K562 (cell line): ENCODE data around the gene OR7G1. TPM values are rescaled to one million over a fixed set of nuclear protein-coding genes. Genes with fewer than 3 reads are reported as not detected.

Experiments
- ATAC-seq: fragments of 200-7000 bp; cut with Tn5 transposase; 3 replicates; pipeline ENCODE4 v1.9.1; 2020; ENCODE audit warnings: moderate library complexity
- BruUV-seq: library from RNA; stranded (reverse); fragments of 400-500 nt; replicated peaks from 2 replicates; lab custom pipeline; 2021; lab: Mats Ljungman, UMichigan
- CTCF ChIA-PET: fragments of 300-600 bp; formaldehyde crosslinking; extraction: SDS; loops from one replicate; lab custom pipeline; 2021; ENCODE audit warnings: low intra/inter-chr PET ratio; lab: Yijun Ruan, JAX
- POLR2A ChIA-PET: fragments of 300-600, 350-650 bp; sonication (Branson Sonifier 250); formaldehyde crosslinking; extraction: SDS; loops from one replicate; lab custom pipeline; 2021; ENCODE audit warnings: antibody characterized with exemption, inconsistent platforms; lab: Yijun Ruan, JAX
- DNase-seq, 4 experiments: peaks; one replicate each; pipeline versions ENCODE4 v3.0.0 to v3.0.0-alpha.2; 2011 to 2018; ENCODE audit warnings: low spot score in 3 of 4, mixed read lengths in 3 of 4; ENCODE audit errors: extremely low read depth in 1 of 4
- FAIRE-seq: peaks from 2 replicates; lab custom pipeline; 2011; peaks lifted over from hg19 to GRCh38; lab: Jason Lieb, UNC
- H2AFZ ChIP-seq: 2 replicates; pipeline ENCODE4 v1.6.0; 2011; ENCODE audit warnings: low read depth, low read length, control low read depth, inconsistent platforms
- H3K27ac ChIP-seq: fragments of 200-600 bp; 3 replicates; pipeline ENCODE4 v1.8.0; 2011; ENCODE audit warnings: low read depth, mild to moderate bottlenecking, control low read depth, inconsistent platforms, low read length, moderate library complexity, mixed read lengths; ENCODE audit errors: extremely low read depth
- H3K27me3 ChIP-seq, 2 experiments: fragments of 300-600 bp in 1 of 2; 2 replicates in 1 of 2; 3 replicates in 1 of 2; pipeline versions ENCODE4 v1.6.0 to v1.8.0; 2011; ENCODE audit warnings: inconsistent platforms in 2 of 2, low read length in 2 of 2, mild to moderate bottlenecking in 1 of 2, mixed read lengths in 1 of 2, moderate library complexity in 1 of 2; ENCODE audit not compliant: control insufficient read depth in 2 of 2, insufficient read depth in 2 of 2
- H3K36me3 ChIP-seq: fragments of 300-600 bp; 3 replicates; pipeline ENCODE4 v1.8.0; 2011; ENCODE audit warnings: mild to moderate bottlenecking, low read length, inconsistent platforms; ENCODE audit not compliant: control insufficient read depth, insufficient read depth
- H3K4me1 ChIP-seq, 2 experiments: fragments of 200-600 bp in 1 of 2; replicated peaks in 1 of 2; 2 replicates in 1 of 2; 3 replicates in 1 of 2; pipeline versions ENCODE4 v1.5.1 to v1.8.0; 2011; ENCODE audit warnings: inconsistent platforms in 2 of 2, low read length in 2 of 2, mild to moderate bottlenecking in 1 of 2, mixed read lengths in 1 of 2, moderate library complexity in 1 of 2; ENCODE audit not compliant: control insufficient read depth in 2 of 2, insufficient read depth in 2 of 2
- H3K4me2 ChIP-seq: 2 replicates; pipeline ENCODE4 v1.6.1; 2011; ENCODE audit warnings: low read length, control low read depth, inconsistent platforms, mixed read lengths; ENCODE audit not compliant: insufficient read depth
- H3K4me3 ChIP-seq: fragments of 200-600 bp; sonication (generic), shearing (Covaris generic); 2 replicates; pipeline ENCODE4 v1.5.1; 2016; ENCODE audit warnings: control low read depth, inconsistent platforms
- H3K79me2 ChIP-seq: fragments of 200-600 bp; 3 replicates; pipeline ENCODE4 v1.8.0; 2011; ENCODE audit warnings: low read length, inconsistent platforms; ENCODE audit not compliant: control insufficient read depth, insufficient read depth
- H3K9ac ChIP-seq, 2 experiments: 2 replicates each; pipeline versions ENCODE4 v1.6.0 to v1.6.1; 2011; ENCODE audit warnings: low read depth in 2 of 2, low read length in 2 of 2, control low read depth in 1 of 2, inconsistent platforms in 1 of 2, mild to moderate bottlenecking in 1 of 2, mixed read lengths in 1 of 2; ENCODE audit not compliant: insufficient read depth in 1 of 2
- H3K9me1 ChIP-seq: one replicate; pipeline ENCODE4 v1.6.0; 2011; ENCODE audit warnings: inconsistent platforms, mild to moderate bottlenecking, low read length, moderate library complexity; ENCODE audit not compliant: control insufficient read depth, insufficient read depth
- H3K9me3 ChIP-seq: replicated peaks from 2 replicates; pipeline ENCODE4 v1.5.1; 2011; ENCODE audit warnings: low read depth, low read length, inconsistent platforms; ENCODE audit not compliant: control insufficient read depth, insufficient read depth
- H4K20me1 ChIP-seq: replicated peaks from 2 replicates; pipeline ENCODE4 v1.6.1; 2011; ENCODE audit warnings: low read length, inconsistent platforms, mixed read lengths; ENCODE audit not compliant: control insufficient read depth, insufficient read depth
- CSDE1 ChIP-seq, 2 experiments: fragments of 450-650 bp; IDR thresholded peaks; 2 replicates each; pipeline ENCODE4 v1.6.1; 2016; ENCODE audit warnings: mild to moderate bottlenecking in 1 of 2
- DIDO1 ChIP-seq: fragments of 450-650 bp; IDR thresholded peaks from 2 replicates; pipeline ENCODE4 v1.6.1; 2016; ENCODE audit warnings: low read depth, missing biosample characterization, missing genetic modification characterization
- TCF7 ChIP-seq: sonication (generic); IDR thresholded peaks from 2 replicates; pipeline ENCODE4 v1.6.1; 2016; ENCODE audit warnings: antibody characterized with exemption, borderline replicate concordance
- ZFP1 ChIP-seq: fragments of 450-650 bp; formaldehyde crosslinking; IDR thresholded peaks from 2 replicates; pipeline ENCODE4 v1.4.0; 2020; ENCODE audit warnings: mild to moderate bottlenecking, mixed read lengths
- ZNF431 ChIP-seq: sonication (generic); formaldehyde crosslinking; IDR thresholded peaks from 2 replicates; pipeline ENCODE4 v1.8.0; 2022; ENCODE audit warnings: mild to moderate bottlenecking, missing genetic modification reagents
- ZNF707 ChIP-seq: fragments of 250-450 bp; sonication (Bioruptor Pico); conservative IDR thresholded peaks from 2 replicates; pipeline ENCODE4 v1.8.0; 2022; ENCODE audit warnings: inconsistent platforms, mild to moderate bottlenecking, moderate library complexity
- WGBS: fragments of 100-300 bp; shearing (Covaris generic); methylation state at CpG from one replicate; pipeline ENCODE4 v1.1.6; 2016; ENCODE audit warnings: low coverage, mixed read lengths; ENCODE audit not compliant: insufficient coverage; ENCODE audit errors: missing lambda C conversion rate; 5-methylcytosine and 5-hydroxymethylcytosine counted together
- in situ Hi-C: fragments of 300-500 bp; cut with MboI; formaldehyde crosslinking; loops from 4 replicates; pipeline ENCODE4 v1.15.0; 2018; ENCODE audit warnings: inconsistent platforms, mixed read lengths
- intact Hi-C: fragments of 100-400 bp; cut with micrococcal nuclease; formaldehyde crosslinking; loops from 2 replicates; pipeline ENCODE4 v1.14.2; 2022
- polyA plus RNA-seq, 8 experiments: library from polyadenylated mRNA; depleted of rRNA in 4 of 8; stranded (reverse) in 5 of 8; unstranded in 3 of 8; fragments of >200 nt; fragmentation: Nextera tagmentation in 2 of 8; fragmentation: Illumina TruSeq in 1 of 8; extraction: Ambion mirVana in 2 of 8; extraction: Trizol in 1 of 8; gene quantifications; 2 replicates each; pipeline versions ENCODE4 v1.2.1 to v1.2.3, GENCODE V29; 2011 to 2014; ENCODE audit warnings: inconsistent platforms in 1 of 8, missing spikeins in 1 of 8
- total RNA-seq, 7 experiments: library from RNA; depleted of rRNA in 6 of 7; stranded (reverse); fragments of >200 nt in 6 of 7; fragmentation: Illumina TruSeq in 2 of 7; extraction: Trizol in 2 of 7; gene quantifications; 2 replicates each; pipeline versions ENCODE4 v1.2.1 to v1.2.3, GENCODE V29; 2011 to 2021; ENCODE audit warnings: low replicate concordance in 1 of 7

The OR7G1 gene
- total and polyA plus RNA-seq, 9 of the 15 experiments (the other 6 are each of a cell fraction or from before 2014, with no cell fraction given), result not detected

DNA sequence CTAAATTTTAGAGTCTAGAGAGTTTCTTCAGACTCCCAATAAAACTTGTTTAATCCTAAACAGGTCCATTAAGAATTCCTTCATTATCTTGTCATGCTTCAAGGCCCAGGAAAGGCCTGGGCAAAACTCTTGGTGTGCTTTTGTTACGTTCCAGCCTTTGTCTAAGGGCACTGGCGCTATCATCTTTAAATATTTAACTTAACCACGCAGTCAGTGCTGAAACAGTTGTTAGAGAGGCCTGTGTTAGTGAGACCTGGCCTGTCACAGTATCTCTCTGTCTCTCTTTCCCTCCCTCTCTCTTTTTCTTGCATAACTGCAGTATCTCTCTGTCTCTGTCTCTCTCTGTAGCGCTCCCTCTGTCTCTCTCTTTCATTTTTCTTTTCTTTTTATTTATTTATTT is 36.9 kb downstream of the OR7G1 start:
- H3K9ac ChIP-seq, result no peak overlapping the region
- FAIRE-seq (no peak), ATAC-seq (no peak), DNase-seq (no peak)
- BruUV-seq, result no TSS peak
- in situ Hi-C loops, result loop anchor here (5.0 to 25.0 kb wide), 2 partner anchors 316 to 436 kb away; no protein-coding TSS in a partner anchor
- 30% methylated on average over 4 of the region's 4 CpGs for WGBS
- no peaks in the 10 kb centered on the region for H3K79me2 ChIP-seq
- no peak overlapping the region for H3K4me2 ChIP-seq
- peaks cover 3% of the 10 kb centered on the region for H3K9me1 ChIP-seq
- no peak overlapping the region for H3K4me3 ChIP-seq
- H2AFZ ChIP-seq, result no peak overlapping the region
- 0 out of 2 replicates have a peak, but pooled peaks cover 7% of the 10 kb centered on the region for H4K20me1 ChIP-seq
- H3K27ac ChIP-seq, result no peak overlapping the region
- intact Hi-C loops, result no loop called here
- CTCF ChIA-PET, result no interaction called here
- no peak for TF ChIP-seq TCF7
- no peak for TF ChIP-seq ZNF707
- no peaks in the 10 kb centered on the region for H3K36me3 ChIP-seq
- peaks cover 12 to 17% of the 10 kb centered on the region in 2 experiments; a peak in 4 of 5 replicates for H3K4me1 ChIP-seq
- no peaks in the 10 kb centered on the region for H3K9me3 ChIP-seq
- no peaks in the 10 kb centered on the region for H3K27me3 ChIP-seq
- POLR2A ChIA-PET, result no interaction called here

DNA sequence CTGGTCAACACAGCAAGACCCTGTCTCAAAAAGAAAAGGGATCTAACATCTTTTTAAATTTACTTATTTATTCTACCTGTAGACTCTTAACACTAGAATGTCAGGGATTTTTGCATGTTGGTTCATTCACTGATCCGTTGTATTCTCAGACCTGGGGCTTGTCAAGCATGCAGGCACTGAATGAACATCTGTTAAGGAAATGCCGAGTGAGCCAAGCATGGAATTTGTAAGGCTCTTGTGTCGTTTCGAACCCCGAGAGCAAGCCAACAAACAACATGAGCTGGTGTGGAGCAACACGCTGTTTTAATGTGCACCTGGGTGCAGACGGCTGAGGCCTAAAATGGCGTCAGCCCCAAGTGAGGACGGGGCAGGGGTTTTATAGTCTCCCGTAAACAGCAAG is 38.7 kb downstream of the OR7G1 start:
- in situ Hi-C loops (loop anchor here (5.0 to 25.0 kb wide), 2 partner anchors 315 to 435 kb away; no protein-coding TSS in a partner anchor), intact Hi-C loops (no loop called here)
- TF ChIP-seq CSDE1 (IDR thresholded peaks at IDR 0.05) (no peak), ZFP1 (CRISPR knock-in tag) (no peak), ZNF431 (CRISPR knock-in tag) (no peak), DIDO1 (no peak)
- Histone ChIP-seq H3K27ac (no peak overlapping the region), H3K9ac (no peak overlapping the region), H3K4me3 (no peak overlapping the region), H3K36me3 (no peaks in the 10 kb centered on the region), H3K27me3 (no peaks in the 10 kb centered on the region), H3K4me1 (peaks cover 12 to 17% of the 10 kb centered on the region in 2 experiments; a peak in 4 of 5 replicates), H3K9me3 (no peaks in the 10 kb centered on the region), H3K79me2 (no peaks in the 10 kb centered on the region), H2AFZ (no peak overlapping the region), H4K20me1 (0 out of 2 replicates have a peak, but pooled peaks cover 7% of the 10 kb centered on the region), H3K4me2 (no peak overlapping the region), H3K9me1 (peaks cover 3% of the 10 kb centered on the region)
- FAIRE-seq (no peak), ATAC-seq (no peak), DNase-seq (no peak)
- ChIA-PET POLR2A (no interaction called here), CTCF (no interaction called here)
- BruUV-seq, result no TSS peak
- 86% methylated on average over 10 of the region's 10 CpGs for WGBS
